Left ventricle myocardium inferior (tissue), 1 donor: ENCODE results near the gene PDE6B. TPM values are rescaled to one million over a fixed set of nuclear protein-coding genes. Genes with fewer than 3 reads are reported as not detected.

ENCODE experiments used
- DNase-seq: peaks from one replicate; pipeline ENCODE4 v3.0.0-alpha.2; 2020
- H3K27ac ChIP-seq: fragments of 200-600 bp; replicated peaks from 2 replicates; pipeline ENCODE4 v1.8.0; 2021
- H3K27me3 ChIP-seq: fragments of 200-600 bp; 2 replicates; pipeline ENCODE4 v1.8.0; 2021; ENCODE audit warnings: low read depth
- H3K36me3 ChIP-seq: fragments of 200-600 bp; 2 replicates; pipeline ENCODE4 v1.8.0; 2021
- H3K4me1 ChIP-seq: fragments of 200-600 bp; 2 replicates; pipeline ENCODE4 v1.8.0; 2021
- H3K4me3 ChIP-seq: fragments of 200-600 bp; 2 replicates; pipeline ENCODE4 v1.8.0; 2021; ENCODE audit warnings: mild to moderate bottlenecking, moderate library complexity
- H3K9me3 ChIP-seq: fragments of 200-600 bp; replicated peaks from 2 replicates; pipeline ENCODE4 v1.8.0; 2021
- CTCF ChIP-seq: fragments of 200-600 bp; IDR thresholded peaks from 2 replicates; pipeline ENCODE4 v1.8.0; 2021; ENCODE audit warnings: antibody characterized with exemption, mild to moderate bottlenecking, borderline replicate concordance
- intact Hi-C: fragments of 100-400 bp; cut with micrococcal nuclease; formaldehyde crosslinking; loops from one replicate; pipeline ENCODE4 v1.11.0; 2022
- long read RNA-seq: library from polyadenylated mRNA; unstranded; transcript quantifications from one replicate; pipeline ENCODE4 v2.0.0, GENCODE V29; 2021
- total RNA-seq: library from RNA; stranded (reverse); fragmentation: NEBNext Ultra II Directional; extraction: Animal tissue kit (Norgen Biotek cat#: 25700); gene quantifications from one replicate; pipeline ENCODE4 v1.2.1, GENCODE V29; 2021
- donor health status: DM: no; HTN: yes; CAD: no; lungs with severe emphysema.

The PDE6B gene
- total RNA-seq: 2.7 TPM
- long read RNA-seq, partial matches to known transcripts: 1 of 6 reads
- long read RNA-seq, other reads (novel, unspliced or antisense): 4 of 6 reads

DNA sequence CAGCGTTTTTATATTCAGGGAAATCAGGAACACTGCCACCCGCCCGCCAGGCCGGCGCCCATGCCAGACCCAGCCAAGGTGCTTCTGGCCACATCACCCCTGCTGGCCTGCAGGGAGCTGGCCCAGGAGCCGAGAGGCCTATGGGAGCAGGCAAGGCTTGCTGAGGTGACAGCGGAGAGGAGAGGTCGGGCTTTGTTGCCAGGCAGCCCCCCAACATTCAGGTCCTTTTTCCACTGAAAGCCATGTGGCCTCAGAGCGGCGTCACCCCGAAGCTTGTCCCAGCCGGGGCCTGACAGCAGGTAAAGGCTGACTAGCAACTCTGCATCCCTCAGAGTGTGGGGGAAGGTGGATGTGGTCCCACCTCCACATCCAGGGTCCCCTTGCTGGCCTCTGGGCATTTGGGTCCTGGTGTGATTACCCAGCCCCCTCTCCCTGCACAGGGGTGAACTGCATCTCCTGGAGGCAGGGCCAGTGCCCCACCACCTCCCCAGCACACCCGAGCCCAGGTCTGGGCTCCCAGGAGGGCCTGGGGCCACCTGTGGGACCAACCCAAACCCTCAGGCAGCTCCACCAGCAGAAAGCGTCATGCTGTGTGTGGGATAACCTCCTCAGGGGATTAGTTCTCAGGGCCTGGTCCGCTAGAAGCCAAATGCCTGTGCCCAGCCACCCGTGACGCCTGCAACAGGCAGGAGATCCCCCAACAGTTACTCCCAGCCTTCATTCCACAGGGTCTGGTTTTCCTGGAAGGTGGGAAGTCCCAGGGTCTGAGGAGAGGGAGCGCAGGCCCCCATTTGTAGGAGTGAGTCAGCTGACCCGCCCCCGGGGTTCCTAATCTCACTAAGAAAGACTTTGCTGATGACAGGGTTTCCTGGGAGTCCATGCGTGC, at the start of gene PDE6B:
Gene PDE6B, plus strand, starts transcription at position 869 of the 886 bp plus-strand sequence. CDS start 54 bp downstream, outside the sequence.
- intact Hi-C loops: no loop called here
- H3K9me3 ChIP-seq: no peaks in the 10 kb centered on the region
- DNase-seq: no peak
- H3K4me1 ChIP-seq: no peaks in the 10 kb centered on the region
- H3K4me3 ChIP-seq: no peak within 1 kb of the TSS
- H3K36me3 ChIP-seq: no peaks in the 10 kb centered on the region
- TF ChIP-seq CTCF: no peak
- peaks cover 80% of the 10 kb centered on the region for H3K27me3 ChIP-seq
- no peak within 1 kb of the TSS for H3K27ac ChIP-seq

DNA sequence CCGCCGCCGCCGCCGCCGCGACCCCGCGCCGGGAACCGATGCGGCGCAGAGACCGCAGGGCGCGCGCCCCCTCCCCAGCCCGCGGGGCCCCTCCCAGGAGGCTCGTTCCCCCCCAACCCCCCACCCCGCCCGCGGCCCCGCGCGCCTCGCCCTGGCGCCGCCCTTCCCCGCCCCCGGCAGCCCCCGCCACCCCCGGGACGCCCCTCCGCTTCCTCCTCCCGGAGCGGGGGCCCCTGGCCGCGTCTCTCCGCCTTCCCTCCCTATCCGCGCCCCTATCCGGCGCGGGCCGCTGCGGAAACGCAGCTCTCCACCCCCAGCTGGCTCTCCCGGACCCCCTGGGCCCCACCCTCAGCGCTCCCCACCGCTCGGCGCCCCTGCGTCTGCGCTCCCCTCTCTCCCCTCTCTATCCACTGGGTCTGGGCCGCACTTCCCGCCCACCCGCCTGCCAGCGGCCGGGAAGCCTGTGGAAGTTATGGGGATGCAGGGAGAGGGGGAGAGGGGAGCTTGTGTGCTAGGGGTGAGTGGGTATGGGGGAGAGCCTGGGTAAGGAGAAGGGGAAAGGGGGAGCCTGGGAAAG, 49.0 kb upstream of the PDE6B start, which contains the start of gene TMEM271:
Gene TMEM271, minus strand, starts transcription at position 51 of the 577 bp plus-strand sequence. CDS start 233 bp downstream, outside the sequence.
- DNase-seq: no peak
- no peaks in the 10 kb centered on the region for H3K36me3 ChIP-seq
- peaks cover 17% of the 10 kb centered on the region for H3K4me1 ChIP-seq
- no peak for TF ChIP-seq CTCF
- peaks cover 95% of the 10 kb centered on the region for H3K27me3 ChIP-seq
- H3K9me3 ChIP-seq: no peaks in the 10 kb centered on the region
- H3K27ac ChIP-seq: no peak within 1 kb of the TSS
- intact Hi-C loops: no loop called here
- peak within 1 kb of the TSS; percentile 30 for H3K4me3 ChIP-seq

DNA sequence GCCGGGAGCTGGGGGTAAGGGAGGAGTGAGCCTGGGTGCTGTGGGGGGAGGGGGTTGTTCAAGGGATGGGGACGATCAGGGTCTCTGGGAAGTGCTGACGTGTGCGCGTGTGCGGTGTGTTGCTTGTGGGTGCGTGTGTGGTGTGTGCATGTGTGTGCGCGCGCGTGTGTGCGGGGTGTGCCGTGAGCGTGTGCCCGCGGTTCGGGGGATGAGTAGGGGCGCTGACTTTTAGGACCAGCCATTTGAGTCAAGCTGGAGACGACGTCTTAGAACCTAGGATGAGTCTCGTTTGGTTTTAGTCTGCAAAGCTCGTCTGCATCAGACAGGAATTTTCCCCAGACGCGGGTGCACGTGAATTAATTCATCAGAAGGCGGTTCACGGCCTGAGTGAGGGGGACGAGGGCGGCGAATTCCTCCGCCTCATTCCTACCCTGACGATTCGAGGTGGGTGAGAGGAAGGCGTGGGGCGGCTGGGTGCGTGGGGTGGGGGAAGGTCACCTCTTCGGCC, 48.3 kb upstream of the PDE6B start:
- peaks cover 95% of the 10 kb centered on the region for H3K27me3 ChIP-seq

GRCh38 chr4:577499-578450, 47.6 kb upstream of the PDE6B start:
- no peaks in the 10 kb centered on the region for H3K36me3 ChIP-seq
- peak overlapping the region; percentile 21 for H3K4me3 ChIP-seq
- peaks cover under 1% of the 10 kb centered on the region for H3K9me3 ChIP-seq
- intact Hi-C loops: no loop called here
- H3K27ac ChIP-seq: no peak overlapping the region
- H3K27me3 ChIP-seq: peaks cover 92% of the 10 kb centered on the region
- TF ChIP-seq CTCF: no peak
- DNase-seq: no peak
- H3K4me1 ChIP-seq: peaks cover 17% of the 10 kb centered on the region

More for the DNA sequence above, 48.3 kb upstream of the PDE6B start:
- peak overlapping the region; percentile 21 for H3K4me3 ChIP-seq
- H3K36me3 ChIP-seq: no peaks in the 10 kb centered on the region
- H3K9me3 ChIP-seq: no peaks in the 10 kb centered on the region
- no peak for TF ChIP-seq CTCF
- intact Hi-C loops: no loop called here
- no peak for DNase-seq
- H3K4me1 ChIP-seq: peaks cover 17% of the 10 kb centered on the region
- H3K27ac ChIP-seq: no peak overlapping the region
